ENCODE measurements around the gene SND1.

DNA sequence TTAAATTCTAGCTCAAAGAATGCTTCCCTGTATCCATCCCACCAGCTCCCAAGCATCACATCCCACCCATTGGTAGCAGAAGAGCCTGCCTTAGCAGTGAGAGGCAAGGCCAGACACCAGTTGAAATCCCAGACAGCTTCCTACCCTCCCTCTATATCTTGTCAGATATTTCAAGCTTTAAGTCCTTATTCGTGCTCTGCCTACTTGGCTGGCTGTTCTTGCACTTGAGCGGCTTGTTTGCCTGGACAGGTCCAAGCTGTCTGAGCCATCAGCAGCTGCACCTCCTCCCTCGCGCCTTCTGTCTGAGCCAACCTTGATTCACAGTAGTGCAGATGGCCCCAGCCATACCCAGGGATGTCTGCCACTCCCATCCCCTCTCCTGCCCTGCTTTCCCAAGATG, 362.8 kb downstream of the SND1 start:
- no peak for TF ChIP-seq POLR2A (IDR thresholded peaks at IDR 0.05)
- TF ChIP-seq, protein P1, sequence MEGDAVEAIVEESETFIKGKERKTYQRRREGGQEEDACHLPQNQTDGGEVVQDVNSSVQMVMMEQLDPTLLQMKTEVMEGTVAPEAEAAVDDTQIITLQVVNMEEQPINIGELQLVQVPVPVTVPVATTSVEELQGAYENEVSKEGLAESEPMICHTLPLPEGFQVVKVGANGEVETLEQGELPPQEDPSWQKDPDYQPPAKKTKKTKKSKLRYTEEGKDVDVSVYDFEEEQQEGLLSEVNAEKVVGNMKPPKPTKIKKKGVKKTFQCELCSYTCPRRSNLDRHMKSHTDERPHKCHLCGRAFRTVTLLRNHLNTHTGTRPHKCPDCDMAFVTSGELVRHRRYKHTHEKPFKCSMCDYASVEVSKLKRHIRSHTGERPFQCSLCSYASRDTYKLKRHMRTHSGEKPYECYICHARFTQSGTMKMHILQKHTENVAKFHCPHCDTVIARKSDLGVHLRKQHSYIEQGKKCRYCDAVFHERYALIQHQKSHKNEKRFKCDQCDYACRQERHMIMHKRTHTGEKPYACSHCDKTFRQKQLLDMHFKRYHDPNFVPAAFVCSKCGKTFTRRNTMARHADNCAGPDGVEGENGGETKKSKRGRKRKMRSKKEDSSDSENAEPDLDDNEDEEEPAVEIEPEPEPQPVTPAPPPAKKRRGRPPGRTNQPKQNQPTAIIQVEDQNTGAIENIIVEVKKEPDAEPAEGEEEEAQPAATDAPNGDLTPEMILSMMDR (IDR thresholded peaks at IDR 0.05) = no peak
